OCI-LY3 (cell line): ENCODE data around the gene ZNF511.

Experiments used
- H2AFZ ChIP-seq: fragments of 200-600, 300-600 bp; shearing (Covaris generic); 2 replicates; pipeline ENCODE4 v1.6.0; 2014; ENCODE audit warnings: antibody characterized with exemption, low read depth, low read length
- H3K27ac ChIP-seq: fragments of 200-600, 300-600 bp; sonication (generic); 2 replicates; pipeline ENCODE4 v1.5.1; 2014; ENCODE audit warnings: mild to moderate bottlenecking, low read length, moderate library complexity, mixed read lengths
- H3K27me3 ChIP-seq: fragments of 200-600, 300-600 bp; sonication (generic); 2 replicates; pipeline ENCODE4 v1.6.1; 2014; ENCODE audit warnings: low read depth, low read length, mixed read lengths
- H3K36me3 ChIP-seq: fragments of 200-600, 300-600 bp; sonication (generic); replicated peaks from 2 replicates; pipeline ENCODE3; 2014; ENCODE audit warnings: low read depth, low read length, mixed read lengths
- H3K4me1 ChIP-seq: fragments of 300-600, 200-600 bp; sonication (generic); 2 replicates; pipeline ENCODE4 v1.6.1; 2014; ENCODE audit warnings: low read length, mixed read lengths
- H3K4me2 ChIP-seq: fragments of 200-600, 300-600 bp; sonication (generic); 2 replicates; pipeline ENCODE4 v1.6.1; 2014; ENCODE audit warnings: low read length, mixed read lengths
- H3K4me3 ChIP-seq: fragments of 300-600, 200-600 bp; sonication (generic); 2 replicates; pipeline ENCODE4 v1.5.1; 2014; ENCODE audit warnings: antibody characterized with exemption, mild to moderate bottlenecking, low read length, moderate library complexity
- H3K79me2 ChIP-seq: fragments of 300-600, 200-600 bp; shearing (Covaris generic); 2 replicates; pipeline ENCODE4 v1.6.1; 2014; ENCODE audit warnings: mild to moderate bottlenecking, low read length, mixed read lengths
- H3K9ac ChIP-seq: fragments of 300-600, 200-600 bp; shearing (Covaris generic); 2 replicates; pipeline ENCODE4 v1.6.0; 2014; ENCODE audit warnings: mild to moderate bottlenecking, low read length, moderate library complexity
- H3K9me3 ChIP-seq: fragments of 200-600, 300-600 bp; shearing (Covaris generic); 2 replicates; pipeline ENCODE4 v1.6.1; 2014; ENCODE audit warnings: low read length, mixed read lengths; ENCODE audit not compliant: insufficient read depth
- H4K20me1 ChIP-seq: fragments of 200-600, 300-600 bp; sonication (generic); 2 replicates; pipeline ENCODE4 v1.6.1; 2016; ENCODE audit warnings: low read length, mixed read lengths; ENCODE audit not compliant: insufficient read depth
- EZH2phosphoT487 ChIP-seq: fragments of 200-600 bp; shearing (Covaris generic); IDR thresholded peaks from 2 replicates; pipeline ENCODE4 v1.6.1; 2018; ENCODE audit warnings: antibody characterized with exemption, mixed run types, low read depth
- TF ChIP-seq, protein P1 (sequence below): fragments of 200-600, 300-600 bp; sonication (generic); IDR thresholded peaks from 2 replicates; pipeline ENCODE4 v1.5.1; 2014; ENCODE audit warnings: antibody characterized with exemption, low read length, low read depth

Gene ZNF511

DNA sequence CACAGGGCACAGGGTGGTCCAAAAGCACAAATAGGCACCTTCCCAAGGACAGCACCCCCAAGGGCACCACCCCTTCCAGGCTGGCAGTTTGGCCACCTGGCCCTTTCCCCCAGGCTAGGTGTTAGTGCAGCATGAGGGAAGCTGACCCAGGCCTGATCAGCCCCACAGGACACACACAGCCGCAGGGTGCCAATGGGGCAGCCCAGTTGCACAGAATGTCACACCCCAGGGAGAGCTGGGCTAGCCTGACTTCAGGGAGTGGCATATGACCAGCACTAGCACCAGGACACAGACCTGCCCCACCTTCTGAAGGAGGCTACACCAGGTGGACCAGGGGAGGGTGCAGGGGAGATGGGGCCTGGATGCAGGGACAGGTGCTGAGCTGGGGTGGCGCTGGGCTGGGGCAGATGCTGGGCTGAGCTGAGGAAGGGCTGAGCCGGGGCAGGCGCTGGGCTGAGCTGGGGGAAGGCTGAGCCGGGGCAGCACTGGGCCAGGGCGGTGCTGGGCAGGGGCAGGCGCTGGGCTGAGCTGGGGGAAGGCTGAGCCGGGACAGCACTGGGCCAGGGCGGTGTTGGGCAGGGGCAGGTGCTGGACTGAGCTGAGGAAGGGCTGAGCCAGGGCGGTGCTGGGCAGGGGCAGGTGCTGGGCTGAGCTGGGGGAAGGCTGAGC, 28.2 kb upstream of the ZNF511 start:
- Histone ChIP-seq H3K4me2 (no peak overlapping the region), H4K20me1 (no peaks in the 10 kb centered on the region), H2AFZ (no peak overlapping the region), H3K9ac (no peak overlapping the region), H3K4me1 (peaks cover 4% of the 10 kb centered on the region), H3K79me2 (peaks cover 11% of the 10 kb centered on the region), H3K27me3 (no peaks in the 10 kb centered on the region), H3K27ac (no peak overlapping the region), H3K9me3 (no peaks in the 10 kb centered on the region), H3K4me3 (no peak overlapping the region), H3K36me3 (no peaks in the 10 kb centered on the region)
- TF ChIP-seq EZH2phosphoT487, result no peak
- TF ChIP-seq, protein P1, sequence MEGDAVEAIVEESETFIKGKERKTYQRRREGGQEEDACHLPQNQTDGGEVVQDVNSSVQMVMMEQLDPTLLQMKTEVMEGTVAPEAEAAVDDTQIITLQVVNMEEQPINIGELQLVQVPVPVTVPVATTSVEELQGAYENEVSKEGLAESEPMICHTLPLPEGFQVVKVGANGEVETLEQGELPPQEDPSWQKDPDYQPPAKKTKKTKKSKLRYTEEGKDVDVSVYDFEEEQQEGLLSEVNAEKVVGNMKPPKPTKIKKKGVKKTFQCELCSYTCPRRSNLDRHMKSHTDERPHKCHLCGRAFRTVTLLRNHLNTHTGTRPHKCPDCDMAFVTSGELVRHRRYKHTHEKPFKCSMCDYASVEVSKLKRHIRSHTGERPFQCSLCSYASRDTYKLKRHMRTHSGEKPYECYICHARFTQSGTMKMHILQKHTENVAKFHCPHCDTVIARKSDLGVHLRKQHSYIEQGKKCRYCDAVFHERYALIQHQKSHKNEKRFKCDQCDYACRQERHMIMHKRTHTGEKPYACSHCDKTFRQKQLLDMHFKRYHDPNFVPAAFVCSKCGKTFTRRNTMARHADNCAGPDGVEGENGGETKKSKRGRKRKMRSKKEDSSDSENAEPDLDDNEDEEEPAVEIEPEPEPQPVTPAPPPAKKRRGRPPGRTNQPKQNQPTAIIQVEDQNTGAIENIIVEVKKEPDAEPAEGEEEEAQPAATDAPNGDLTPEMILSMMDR, result no peak

DNA sequence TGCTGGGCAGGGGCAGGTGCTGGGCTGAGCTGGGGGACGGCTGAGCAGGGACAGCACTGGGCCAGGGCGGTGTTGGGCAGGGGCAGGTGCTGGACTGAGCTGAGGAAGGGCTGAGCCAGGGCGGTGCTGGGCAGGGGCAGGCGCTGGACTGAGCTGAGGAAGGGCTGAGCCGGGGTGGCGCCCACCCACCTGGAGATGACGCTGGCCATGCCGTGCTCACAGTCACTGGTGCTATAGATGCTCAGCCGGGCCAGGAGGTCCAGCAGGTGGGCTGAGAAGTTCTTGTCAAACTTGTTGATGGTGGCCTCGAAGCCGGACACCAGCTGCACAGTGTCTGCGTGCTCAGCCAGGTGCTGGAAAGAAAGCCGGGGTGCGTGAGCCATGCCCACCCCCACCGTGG, 27.6 kb upstream of the ZNF511 start:
- H3K4me3 ChIP-seq, result no peak overlapping the region
- H3K79me2 ChIP-seq, result peaks cover 5% of the 10 kb centered on the region
- no peaks in the 10 kb centered on the region for H3K27me3 ChIP-seq
- no peak overlapping the region for H2AFZ ChIP-seq
- H3K9me3 ChIP-seq, result no peaks in the 10 kb centered on the region
- H3K27ac ChIP-seq, result no peak overlapping the region
- no peak overlapping the region for H3K4me2 ChIP-seq
- H3K36me3 ChIP-seq, result no peaks in the 10 kb centered on the region
- TF ChIP-seq, protein P1, result no peak
- no peak for TF ChIP-seq EZH2phosphoT487
- peaks cover 4% of the 10 kb centered on the region for H3K4me1 ChIP-seq
- no peak overlapping the region for H3K9ac ChIP-seq
- H4K20me1 ChIP-seq, result no peaks in the 10 kb centered on the region

DNA sequence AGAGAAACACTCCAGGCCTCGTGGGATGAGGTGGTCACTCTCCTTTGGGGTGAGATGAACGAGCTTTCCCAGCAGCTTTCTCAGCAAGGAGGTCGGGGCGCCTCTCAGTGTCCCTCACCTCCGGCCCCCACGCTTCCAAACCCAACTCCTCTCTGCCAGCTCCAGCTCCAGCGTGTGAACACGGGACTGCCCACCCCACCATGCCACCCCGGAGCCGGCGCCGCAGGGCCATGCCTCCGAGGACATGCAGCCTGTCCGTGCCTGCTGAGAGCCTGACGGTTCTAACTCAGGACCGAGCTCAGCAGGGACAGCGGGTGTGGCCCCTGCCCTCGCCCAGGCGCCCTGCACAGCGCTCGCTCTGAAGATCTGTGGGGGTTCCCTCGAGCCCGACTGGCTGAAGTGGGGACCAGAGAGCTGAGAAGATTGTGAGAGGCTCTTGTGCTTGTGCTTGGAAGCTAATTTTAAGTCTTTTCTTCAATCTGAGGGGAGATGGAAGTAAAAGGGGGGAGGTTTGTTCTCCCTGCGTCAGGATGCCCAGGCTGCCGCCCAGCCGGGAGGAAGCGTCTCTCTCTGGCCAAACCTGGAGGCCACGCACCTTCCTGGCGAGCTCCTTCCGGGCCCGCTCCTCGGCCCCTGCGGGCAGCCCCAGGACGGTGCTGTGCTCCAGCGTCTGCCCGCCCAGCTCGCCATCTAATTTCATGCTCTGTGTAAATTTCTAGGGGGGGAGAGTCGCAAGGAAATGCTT, 26.9 kb upstream of the ZNF511 start:
- H3K36me3 ChIP-seq, result no peaks in the 10 kb centered on the region
- H4K20me1 ChIP-seq, result no peaks in the 10 kb centered on the region

DNA sequence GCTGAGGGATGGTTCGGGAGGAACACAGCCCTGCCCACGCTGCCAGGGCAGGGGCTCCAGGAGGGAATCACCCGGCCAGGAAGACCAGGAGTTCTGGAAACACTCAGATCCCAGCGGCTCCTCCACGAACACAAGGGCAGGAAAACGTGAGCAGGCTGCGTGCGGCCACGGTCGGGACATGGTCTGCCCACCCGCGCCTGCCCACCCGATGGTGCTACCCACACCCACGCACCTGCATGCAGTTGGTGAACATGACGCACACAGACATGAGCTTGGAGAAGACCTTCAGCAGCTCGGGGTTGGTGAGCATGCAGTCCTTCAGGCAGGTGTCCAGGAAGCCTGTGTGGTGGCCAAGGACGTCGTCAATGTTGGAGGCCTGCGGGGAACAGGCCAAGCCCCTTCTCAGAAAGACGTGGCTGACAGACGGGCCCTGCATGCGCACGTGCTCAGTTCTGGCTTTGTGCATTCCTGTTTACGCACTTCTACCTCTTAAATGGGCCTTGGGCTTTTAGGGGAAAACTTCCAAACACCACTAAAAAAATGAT, 25.8 kb upstream of the ZNF511 start:
- Histone ChIP-seq H3K4me1 (no peaks in the 10 kb centered on the region), H4K20me1 (no peaks in the 10 kb centered on the region), H3K9ac (no peak overlapping the region), H3K4me3 (no peak overlapping the region), H3K36me3 (no peaks in the 10 kb centered on the region), H3K79me2 (no peaks in the 10 kb centered on the region), H3K4me2 (no peak overlapping the region), H3K27ac (no peak overlapping the region), H3K9me3 (no peaks in the 10 kb centered on the region), H3K27me3 (no peaks in the 10 kb centered on the region), H2AFZ (no peak overlapping the region)
- TF ChIP-seq, protein P1, result no peak
- no peak for TF ChIP-seq EZH2phosphoT487

More for the DNA sequence above, 26.9 kb upstream of the ZNF511 start:
- H3K4me2 ChIP-seq, result no peak overlapping the region
- H3K4me3 ChIP-seq, result no peak overlapping the region
- H2AFZ ChIP-seq, result no peak overlapping the region
- no peak overlapping the region for H3K9ac ChIP-seq
- H3K27ac ChIP-seq, result no peak overlapping the region
- TF ChIP-seq, protein P1, result no peak
- no peak for TF ChIP-seq EZH2phosphoT487
- H3K4me1 ChIP-seq, result peaks cover 4% of the 10 kb centered on the region
- H3K9me3 ChIP-seq, result no peaks in the 10 kb centered on the region
- no peaks in the 10 kb centered on the region for H3K79me2 ChIP-seq
- H3K27me3 ChIP-seq, result no peaks in the 10 kb centered on the region
